Hematopoietic multipotent progenitor cell treated with erythropoietin and hydrocortisone succinate and interleukin-3 and kit ligand, for 17 days (in vitro differentiated cells): ENCODE results near the gene MOB3B.

Experiments used
- DNase-seq: peaks from one replicate; pipeline ENCODE4 v3.0.0-alpha.2; 2015; ENCODE audit warnings: low spot score

Gene MOB3B

GRCh38 chr9:27445057-27445595, 84.5 kb downstream of the MOB3B start:
- no peak for DNase-seq

DNA sequence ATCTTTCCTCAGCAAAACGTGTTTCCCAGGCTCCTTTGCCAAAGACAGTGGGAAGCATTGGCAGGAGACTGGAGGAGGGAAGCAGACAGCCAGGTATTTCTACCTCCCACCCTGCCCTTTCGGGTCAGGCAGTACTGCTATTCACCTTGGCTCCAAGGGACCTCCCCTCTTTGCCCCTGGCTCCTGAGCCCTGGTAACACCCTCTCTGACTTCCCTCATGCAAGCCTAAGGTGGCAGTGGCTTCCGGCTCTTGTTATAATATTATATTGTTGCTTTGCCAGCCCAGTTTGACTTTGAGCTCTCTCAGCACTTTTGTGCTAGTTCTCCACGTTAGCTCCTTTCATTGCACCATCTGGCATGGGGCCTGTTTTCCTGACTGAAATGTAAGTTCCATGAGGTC, 87.2 kb downstream of the MOB3B start:
- no peak for DNase-seq

GRCh38 chr9:27441741-27442070, 87.9 kb downstream of the MOB3B start:
- no peak for DNase-seq

DNA sequence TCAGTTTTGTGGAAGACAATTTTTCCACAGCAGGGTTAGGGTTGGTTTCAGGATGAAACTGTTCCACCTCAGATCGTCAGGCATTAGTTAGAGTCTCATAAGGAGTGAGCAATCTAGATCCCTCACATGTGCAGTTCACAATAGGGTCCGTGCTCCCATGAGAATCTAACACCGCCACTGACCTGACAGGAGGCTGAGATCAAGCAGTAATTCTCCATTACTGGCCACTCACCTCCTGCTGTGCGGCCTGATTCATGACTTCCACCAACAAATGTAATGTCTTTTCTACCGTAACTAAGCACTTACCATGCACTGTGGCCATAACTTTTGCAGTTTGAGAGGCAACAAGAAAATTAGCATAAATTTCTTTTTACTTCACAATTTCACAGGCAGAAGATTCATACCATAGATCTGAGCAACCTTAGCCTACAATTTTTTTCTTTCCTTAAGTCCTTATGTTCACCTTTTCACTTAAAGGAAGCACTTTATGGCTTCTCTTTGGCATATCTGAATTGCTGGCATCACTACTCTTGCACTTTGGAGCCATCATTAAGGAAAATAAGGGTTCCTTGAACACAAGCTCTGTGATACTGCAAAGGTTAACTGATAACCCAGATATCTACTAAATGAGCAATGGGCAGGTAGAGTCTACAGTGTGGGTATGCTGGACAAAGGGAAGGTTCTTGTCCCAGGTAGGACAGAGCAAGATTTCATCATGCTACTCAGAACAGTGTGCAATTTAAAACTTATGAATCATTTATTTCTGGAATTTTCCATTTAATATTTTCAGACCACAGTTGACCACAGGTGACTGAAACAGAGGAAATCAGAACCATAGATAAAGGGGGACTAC, 88.5 kb downstream of the MOB3B start:
- no peak for DNase-seq

GRCh38 chr9:27438522-27438921, 91.1 kb downstream of the MOB3B start:
- no peak for DNase-seq

- DNase-seq: peak; percentile 23
Measured at GRCh38 chr9:27437652-27438373, 91.8 kb downstream of the MOB3B start.

- no peak for DNase-seq
Measured at GRCh38 chr9:27436234-27436633, 93.4 kb downstream of the MOB3B start.

DNA sequence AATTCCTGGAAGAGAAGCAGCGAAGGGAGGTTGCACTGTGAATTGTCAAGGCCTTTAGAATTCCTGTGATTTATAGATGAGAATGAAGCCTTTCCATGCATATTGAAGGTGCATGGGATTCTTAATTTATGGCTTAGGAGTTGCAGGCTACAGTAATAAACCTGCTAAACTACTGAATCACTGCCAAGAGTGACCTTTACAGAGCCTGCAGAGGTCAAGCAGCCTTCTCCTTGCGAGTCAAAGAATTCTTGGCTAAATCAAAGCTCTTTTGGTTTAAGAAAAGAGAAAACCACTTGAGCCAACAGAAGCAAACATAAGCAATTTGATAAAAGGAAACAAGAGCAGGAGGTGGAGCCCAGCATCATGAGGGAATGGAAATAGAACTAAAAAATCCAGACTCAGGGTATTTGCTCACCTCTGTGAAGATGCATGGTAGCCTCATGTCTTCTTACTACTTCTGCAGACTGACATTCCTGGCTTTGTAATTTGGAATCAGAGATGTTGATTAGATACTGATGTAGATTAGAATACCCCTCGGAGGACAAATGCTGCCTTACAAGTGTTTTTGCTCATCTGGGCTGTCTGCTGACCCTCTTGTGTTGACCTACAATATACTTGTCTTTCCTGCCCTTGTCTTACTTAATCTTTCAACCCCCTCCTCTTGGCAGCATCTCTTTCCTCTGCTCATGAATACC, 95.8 kb downstream of the MOB3B start:
- DNase-seq: no peak

DNA sequence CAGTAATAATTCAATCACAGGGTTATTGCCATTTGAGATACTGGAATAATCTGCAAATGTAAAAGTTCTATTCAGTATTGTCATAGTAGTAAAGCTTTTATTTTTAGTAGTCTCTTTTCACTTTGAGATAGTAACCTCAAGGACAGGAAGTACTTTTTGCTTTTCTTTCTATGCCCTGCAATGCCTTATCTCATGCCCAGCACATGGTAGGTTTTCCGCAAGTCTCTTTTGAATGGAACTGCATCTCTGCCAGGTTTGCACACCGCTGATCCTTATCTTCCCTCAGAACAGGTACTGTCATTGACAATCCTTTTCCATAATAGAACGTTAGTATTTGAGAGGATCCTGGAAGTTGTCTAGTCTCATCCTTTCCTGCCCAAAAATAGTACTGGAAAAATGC, 97.3 kb downstream of the MOB3B start:
- no peak for DNase-seq

- DNase-seq: no peak
Measured at GRCh38 chr9:27431543-27432147, 98.0 kb downstream of the MOB3B start.

DNA sequence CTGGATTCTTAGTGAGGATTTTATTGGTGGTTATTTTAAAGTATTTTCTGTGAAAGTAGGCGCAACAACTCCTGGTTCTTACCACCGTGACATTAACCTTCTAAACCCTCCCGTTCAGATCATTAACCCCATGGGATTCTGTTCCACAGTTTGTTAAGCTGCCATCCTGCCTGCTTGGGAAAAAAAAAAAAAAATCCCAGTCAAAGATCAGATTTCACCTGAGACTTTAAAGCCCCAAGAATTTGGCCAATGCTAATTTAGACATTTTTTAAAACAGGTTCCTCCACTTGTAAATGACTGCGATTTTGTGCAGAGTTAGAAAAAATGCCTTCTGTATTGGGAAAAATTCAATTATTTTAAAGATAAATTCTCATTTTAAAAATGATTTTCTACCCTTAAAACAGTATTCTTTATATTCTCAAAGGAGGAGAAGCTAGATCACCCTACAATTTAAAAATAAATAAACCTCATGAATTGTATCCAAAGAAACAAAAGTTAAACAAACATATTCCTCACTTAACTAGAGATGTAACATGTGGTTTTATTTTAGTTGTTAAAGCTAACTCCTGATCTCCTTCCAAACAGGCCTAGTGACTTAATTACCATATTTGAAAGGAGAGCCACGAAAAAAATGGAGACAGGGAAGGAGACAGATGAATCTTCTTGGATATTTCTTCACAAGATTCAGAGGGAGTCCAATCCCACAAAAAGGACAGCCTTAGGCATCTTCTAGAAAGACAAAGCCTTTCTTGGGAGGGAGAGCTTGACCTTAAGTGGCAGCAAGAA, 98.7 kb downstream of the MOB3B start:
- no peak for DNase-seq

GRCh38 chr9:27429917-27430316, 99.7 kb downstream of the MOB3B start:
- DNase-seq: no peak

DNA sequence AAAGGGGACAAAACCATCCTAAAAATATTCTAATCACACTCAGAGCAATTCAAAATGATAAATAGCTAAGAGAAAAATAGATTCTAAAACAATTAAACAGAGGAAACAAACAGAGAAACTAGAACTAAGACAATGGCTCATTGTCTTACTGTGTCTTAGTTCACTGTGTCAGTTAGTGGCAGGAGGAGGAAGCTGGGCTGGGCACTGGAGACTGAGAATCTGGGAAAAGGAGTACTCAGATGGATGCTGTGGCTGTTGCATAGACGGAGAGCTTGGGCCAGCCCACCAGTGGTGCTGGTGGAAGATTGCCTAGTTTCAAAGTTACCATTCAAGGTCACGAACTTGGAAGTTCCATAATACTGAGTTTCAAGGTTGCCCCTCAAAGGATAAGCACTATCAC, 100.2 kb downstream of the MOB3B start:
- DNase-seq: no peak

- DNase-seq: no peak
Measured at GRCh38 chr9:27428551-27428950, 101.1 kb downstream of the MOB3B start.

DNA sequence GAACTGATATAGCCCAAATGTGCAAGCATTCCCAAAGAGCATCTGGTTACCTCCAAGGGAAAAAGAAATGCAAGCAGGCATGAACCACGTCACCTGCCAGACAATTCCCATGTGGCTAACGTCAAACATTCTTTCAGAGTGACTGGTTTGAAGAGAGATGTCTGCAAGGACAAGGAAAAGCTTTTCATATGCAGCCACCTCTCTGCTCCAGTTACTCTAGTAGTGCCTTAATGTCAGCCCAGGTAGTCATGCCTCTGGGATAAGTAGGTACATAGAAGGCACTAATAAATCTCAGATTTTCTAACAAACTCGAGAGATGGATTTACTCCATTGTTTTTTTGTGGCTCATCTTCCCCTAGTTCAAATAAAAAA, 102.4 kb downstream of the MOB3B start:
- DNase-seq: no peak

DNA sequence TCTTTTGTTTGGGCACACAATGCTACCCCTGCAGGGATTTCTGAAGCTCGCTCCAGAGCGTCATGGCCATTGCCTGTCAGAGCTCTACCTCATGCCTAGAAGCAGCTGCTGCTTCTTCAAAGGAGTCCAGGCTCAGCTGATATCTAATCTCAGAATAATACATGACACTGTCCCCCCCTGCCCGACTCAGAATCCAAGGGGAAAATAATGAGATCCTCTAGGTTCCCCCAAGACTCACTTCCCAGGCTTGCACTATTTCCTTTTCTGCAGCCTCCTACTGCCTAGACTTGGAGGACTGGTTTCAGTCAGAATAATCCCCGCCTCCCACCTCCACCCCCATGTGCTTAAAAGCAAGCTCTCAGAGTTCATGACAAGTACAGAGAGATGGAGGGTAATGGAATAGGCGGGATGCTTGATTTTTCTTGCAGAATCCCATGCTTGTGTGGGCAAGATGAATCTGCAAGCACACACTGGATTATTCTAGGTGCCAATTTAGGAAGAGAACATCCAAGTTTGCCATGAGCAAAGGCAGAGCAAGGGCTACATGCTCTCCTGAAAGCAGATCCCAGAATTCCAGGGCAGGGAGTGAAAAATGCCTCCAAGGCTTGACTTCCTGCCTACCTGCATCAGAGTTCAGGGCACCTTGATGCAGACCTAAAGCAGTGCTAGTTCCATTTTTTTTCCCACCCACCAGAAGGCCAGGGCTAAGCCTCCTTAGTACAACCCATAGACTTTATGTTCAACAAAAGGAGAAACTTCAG, 102.9 kb downstream of the MOB3B start:
- DNase-seq: no peak

DNA sequence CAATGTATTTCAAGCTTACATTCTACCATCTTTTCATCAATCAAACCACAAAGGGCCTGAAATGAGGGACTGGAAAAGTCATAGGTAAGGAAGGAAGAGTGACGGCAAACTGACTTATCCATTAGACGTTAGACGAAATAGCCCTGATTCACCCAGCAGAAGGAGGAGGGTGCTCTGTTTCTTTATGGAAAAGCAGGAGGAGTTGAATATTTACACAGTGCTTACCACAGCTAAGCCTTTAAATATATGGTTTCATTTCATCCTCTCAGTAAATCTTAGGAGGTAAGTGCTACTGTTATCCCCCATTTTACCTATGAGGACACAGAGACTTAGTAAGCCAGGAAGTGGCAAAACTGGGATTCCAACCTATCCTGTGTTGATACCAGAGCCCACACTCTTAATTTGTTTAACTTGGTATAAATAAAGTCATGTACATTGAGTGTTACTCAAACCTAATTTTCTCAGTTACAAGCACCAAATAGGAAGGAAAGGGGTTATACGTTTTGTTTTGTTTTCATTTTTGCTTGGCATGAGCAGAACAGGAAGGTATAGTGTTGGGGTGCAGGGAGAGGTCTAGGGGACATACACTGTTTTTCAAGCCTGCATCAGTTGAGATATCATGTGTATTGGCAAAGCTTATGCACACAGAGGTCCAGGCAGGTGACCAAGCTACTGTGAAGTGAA, 103.6 kb downstream of the MOB3B start:
- no peak for DNase-seq

GRCh38 chr9:27423915-27424710, 105.5 kb downstream of the MOB3B start:
- DNase-seq: no peak

GRCh38 chr9:27422279-27422834, 107.3 kb downstream of the MOB3B start:
- no peak for DNase-seq
